GM23338 (cell line): ENCODE measurements around the gene PANK1.

Experiments used
- EZH2 ChIP-seq: fragments of 200-600 bp; sonication (generic); IDR thresholded peaks from one replicate; pipeline ENCODE4 v1.8.0; 2017; ENCODE audit warnings: antibody characterized with exemption, mild to moderate bottlenecking, low read depth; ENCODE audit not compliant: unreplicated experiment
- EZH2phosphoT487 ChIP-seq: fragments of 200-600 bp; sonication (generic); IDR thresholded peaks from one replicate; pipeline ENCODE4 v1.8.1; 2018; ENCODE audit warnings: antibody characterized with exemption; ENCODE audit not compliant: unreplicated experiment

DNA sequence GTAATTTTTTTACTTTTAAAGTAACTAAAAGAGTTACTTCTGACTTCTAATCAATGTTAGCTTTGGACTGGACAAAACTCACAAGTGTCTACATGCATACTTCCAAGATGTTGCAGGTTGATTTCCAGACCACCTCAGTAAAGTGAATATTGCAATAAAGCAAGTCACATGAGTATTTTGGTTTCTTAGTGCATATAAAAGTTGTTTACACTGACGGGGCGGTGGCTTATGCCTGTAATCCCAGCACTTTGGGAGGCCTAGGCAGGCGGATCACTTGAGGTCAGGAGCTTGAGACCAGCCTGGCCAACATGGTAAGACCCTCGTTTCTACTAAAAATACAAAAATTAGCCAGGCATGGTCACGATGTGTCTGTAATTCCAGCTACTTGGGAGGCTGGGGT is 40.8 kb downstream of the PANK1 start:
- TF ChIP-seq EZH2phosphoT487 (no peak), EZH2 (no peak)
